HUDEP-2 (cell line): Measurements from ENCODE around the gene MEIS1.
A peak's percentile ranks its signal among the peaks of the same experiment; 100 is the strongest.

Experiments used
- DNase-seq, 76 experiments: peaks; one replicate each; lab custom pipeline; 2025; ENCODE audit not compliant: unreplicated experiment in 76 of 76; lab: John Stamatoyannopoulos, UW

MEIS1 gene

GRCh38 chr2:66443186-66443978 lies 8.5 kb downstream of the MEIS1 start:
- DNase-seq, result no peak

- DNase-seq, result no peak
Measured at GRCh38 chr2:66443979-66444861, 9.3 kb downstream of the MEIS1 start.

DNA sequence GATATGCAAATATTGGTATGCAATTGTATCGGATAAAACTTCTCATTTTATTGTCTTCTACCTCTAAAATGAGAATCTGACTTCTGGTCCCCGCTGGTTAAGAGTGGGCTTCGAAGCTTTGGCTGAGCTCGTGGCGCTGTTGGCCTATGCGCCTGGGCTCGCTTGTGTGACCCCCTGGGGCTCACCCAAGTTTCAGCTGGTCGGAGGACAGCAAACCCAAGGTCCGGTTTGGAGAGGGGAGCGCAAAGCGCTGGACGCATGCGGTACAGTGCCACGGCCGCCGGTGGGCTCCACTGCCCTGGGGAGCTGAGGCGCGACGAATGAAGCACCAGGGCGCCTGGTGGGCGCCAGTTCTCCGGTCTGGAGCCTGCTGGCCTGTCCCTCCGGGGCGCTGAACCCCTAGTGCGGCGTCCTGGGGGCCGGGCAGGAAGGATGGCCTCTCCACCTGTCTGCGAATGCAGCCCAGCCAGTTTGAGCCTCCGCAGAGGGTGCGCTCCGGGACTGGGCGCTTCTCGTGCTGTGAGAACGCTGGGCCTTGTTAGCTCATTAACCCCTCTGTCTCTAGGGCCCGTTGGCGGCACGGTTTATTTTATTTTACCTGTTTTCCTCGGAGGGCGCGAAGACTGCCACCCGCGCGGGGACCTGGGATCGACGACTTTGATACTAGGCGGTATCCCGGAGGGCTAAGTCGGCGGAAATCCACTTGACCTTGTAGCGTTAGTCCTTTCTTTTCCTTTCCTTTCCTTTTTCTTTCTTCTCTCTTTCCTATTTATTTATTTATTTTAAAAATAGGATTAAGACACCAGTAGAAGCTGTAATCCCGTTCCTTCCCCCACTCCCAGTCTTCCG lies 10.4 kb downstream of the MEIS1 start:
- DNase-seq, result peak in 1 of 76 experiments; percentile 1

- DNase-seq, result peak in 1 of 76 experiments; percentile 3
Measured at GRCh38 chr2:66445925-66446871, 11.3 kb downstream of the MEIS1 start.

DNA sequence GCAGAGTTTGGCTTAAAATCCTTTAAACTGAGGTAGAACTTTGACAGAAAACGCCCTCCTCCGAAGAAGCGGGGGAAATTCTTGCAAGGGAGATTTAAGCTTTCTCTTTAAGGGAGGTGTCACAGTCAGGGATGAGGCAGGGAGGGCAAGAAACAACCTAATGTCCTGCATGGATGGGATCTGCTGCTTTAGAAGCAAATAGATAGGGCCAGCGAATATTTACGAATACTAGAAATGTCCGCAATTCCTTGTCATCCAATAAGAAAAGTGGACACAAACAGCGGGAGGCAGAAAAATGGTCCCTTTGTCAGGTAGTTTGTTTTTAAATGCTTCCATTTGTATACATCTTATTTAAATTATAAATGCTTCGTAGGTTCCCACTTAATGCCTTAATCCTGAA lies 12.0 kb downstream of the MEIS1 start:
- DNase-seq, result no peak

DNA sequence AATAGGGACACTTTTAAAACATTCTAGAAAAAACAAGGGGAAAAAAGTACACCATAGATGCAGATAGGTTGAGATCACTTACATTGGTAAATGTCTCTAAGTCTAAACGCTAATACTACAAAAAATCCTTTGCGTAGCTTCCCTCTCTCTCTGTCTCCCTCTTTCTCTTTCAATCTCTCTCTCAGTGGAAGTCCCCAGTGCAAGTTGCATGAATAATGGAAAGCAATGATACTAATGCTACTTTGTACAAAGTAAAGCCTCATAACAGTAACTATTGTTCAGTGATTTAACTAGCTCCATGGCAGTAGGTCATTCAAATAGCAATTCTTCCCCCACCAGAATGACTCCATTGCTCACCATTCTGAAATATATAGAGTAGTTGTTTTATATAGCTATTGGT lies 12.8 kb downstream of the MEIS1 start:
- no peak for DNase-seq

DNA sequence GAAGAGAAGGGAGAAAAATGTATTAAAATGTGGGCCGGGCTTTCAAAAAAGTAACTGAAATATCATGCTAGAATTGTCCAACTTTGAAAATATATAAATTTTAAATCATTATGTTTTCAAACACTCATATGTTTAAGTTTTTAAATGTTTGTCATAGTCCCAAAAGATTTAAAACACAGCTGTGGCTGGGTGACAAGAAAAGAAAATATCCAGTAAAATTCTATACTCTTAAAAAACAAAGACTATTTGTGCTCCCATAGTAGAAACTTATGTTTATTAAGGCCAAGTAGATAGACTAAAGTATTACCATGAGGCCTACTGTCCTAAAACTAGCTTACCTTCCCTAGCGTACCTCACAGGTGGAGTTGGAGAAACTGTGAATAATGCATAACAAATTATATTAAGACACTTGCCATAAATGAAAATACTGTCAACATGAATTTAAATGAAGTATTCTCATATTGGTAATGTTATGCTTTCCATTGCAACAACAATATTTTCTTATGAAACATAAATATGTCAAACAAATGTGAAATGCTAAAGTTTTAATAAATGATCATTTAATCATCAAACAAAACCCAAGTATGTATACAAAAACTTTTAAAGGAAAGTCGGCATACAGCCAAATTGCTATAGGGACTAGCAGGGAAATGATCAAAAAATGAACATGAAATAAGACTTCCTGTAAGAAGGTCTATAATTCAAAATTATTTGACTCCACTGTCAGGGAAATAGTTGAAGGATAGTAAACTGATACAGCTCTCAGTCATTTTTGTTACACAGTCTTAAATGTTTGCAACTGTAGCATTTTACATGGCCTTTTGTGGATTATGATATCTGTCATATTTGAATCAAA lies 13.4 kb downstream of the MEIS1 start:
- no peak for DNase-seq

- no peak for DNase-seq
Measured at GRCh38 chr2:66452214-66452613, 17.3 kb downstream of the MEIS1 start.

- no peak for DNase-seq
Measured at GRCh38 chr2:66452917-66453316, 18.0 kb downstream of the MEIS1 start.

- no peak for DNase-seq
Measured at GRCh38 chr2:66455490-66455889, 20.6 kb downstream of the MEIS1 start.

DNA sequence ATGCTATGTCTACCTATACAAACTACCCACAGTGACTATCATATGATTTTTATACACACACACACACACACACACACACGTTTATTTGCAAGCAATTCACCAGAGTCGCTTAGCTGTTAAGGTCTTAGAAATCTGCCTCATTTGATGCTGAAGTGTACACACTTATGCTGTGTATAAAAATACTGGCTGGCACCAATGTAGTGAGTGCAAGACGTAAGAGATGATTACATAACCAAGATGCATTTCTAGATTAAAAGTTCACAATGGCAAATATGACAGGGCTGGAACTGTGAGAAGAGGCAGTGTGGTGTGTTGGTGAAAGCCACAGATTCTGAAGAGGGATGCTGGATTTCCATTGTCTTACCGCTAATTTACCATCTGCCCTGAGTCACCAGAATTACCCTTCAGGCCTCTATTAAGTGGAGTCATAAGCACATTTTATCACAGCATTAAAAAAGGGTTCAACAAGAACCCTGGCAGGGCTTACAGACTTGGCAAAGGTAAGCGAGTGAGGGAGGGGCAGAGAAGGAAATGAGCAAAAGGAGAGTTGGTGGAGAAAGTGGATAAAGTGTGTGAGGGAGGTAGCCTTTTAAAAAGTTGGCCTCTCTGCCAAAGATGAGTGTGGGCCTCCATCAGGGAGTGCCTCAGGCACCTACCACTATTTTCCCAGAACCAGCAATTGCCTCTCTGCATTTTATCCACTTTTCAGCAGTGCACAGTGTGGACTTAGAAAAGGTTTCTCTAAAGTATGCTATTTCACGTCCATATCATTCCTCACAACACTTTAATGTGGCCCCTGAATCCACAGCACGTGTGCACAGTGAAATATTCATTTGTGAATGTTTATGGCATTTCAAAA lies 21.5 kb downstream of the MEIS1 start:
- DNase-seq, result no peak

- no peak for DNase-seq
Measured at GRCh38 chr2:66457545-66457944, 22.6 kb downstream of the MEIS1 start.

DNA sequence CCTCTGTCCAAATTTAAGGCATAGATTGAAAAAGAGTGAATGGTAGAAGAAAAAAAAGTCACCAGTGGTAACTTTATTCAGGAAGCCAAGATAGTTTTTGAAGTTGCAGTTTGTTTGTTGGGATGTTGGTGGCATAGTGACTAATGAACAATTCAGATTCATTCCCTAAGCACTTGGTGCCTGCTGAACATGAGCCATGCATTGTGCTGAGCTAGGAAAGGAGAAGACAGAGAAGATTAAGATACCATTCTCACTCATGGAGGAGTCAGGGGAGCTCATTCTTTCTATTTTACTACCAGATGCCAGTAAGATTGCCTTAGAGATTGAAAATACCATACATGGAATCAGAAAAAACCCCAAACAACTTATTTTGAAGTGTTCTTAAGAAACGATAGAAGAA lies 25.1 kb downstream of the MEIS1 start:
- DNase-seq, result no peak

DNA sequence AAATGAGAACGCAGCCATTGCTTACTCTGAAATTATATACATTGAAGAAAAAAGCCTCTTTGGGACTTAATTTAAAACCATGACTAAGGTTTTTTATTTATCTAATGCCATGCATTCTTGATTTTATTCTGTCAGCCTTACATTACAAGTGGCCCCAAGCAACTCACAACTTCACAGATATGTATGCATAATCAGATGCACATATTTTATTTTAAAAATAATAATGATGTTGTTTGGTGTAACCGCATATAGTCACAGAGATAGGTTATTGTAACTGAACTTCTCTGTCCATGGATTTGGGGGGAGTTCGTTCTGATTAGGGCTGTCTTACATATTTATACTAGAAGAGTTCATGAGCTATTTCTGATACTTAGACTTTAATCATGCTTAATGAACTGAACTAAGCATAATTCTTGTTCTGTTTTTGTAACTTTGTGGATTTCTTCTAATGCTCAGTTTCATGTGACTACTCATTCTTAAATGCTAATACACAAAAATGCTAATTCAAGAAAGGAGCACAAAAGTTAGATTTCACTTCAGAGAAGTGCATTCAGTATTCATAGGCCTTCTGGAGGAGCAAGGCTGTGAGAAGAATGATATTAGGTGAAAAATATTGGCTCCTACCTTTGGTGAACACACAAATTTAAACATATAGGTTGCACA lies 26.2 kb downstream of the MEIS1 start:
- DNase-seq, result no peak

DNA sequence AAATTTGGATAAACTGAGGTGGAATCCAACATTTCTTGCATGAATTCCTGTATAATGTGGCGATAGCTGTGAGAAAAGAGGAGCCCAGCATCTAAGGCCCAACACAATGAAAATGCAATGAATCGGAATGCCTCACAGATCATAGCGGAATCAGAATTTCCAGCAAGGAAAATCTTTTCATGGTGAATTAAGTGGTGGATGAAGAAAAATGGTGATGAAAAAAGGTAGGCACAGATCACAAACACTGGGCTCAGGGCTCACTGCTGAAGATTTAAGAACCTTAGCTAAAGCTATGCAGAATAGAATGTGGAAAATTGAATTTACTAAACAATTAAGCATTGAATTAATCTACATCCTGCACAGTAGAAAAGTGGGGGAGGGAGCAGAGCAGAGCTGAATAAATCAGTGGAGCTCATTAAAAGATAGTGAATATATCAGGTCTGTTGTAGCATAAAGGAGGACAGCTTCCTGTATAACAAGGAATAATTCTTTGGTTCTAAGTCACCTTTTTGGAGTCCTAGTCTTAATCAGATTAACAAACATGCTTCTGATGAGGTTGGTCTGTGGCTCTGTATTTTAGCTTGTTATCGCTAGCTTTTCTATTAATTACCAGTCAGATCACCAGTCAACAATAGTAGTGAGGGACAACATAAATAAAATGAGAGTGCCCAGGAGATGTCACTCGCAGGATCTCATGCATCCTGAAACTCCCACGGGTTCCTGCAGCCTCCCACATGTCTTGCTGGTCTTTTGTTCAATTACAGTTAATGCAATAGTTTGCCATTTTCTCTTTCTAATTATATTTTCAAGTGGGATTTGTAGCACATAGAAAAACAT lies 27.0 kb downstream of the MEIS1 start:
- DNase-seq, result no peak

DNA sequence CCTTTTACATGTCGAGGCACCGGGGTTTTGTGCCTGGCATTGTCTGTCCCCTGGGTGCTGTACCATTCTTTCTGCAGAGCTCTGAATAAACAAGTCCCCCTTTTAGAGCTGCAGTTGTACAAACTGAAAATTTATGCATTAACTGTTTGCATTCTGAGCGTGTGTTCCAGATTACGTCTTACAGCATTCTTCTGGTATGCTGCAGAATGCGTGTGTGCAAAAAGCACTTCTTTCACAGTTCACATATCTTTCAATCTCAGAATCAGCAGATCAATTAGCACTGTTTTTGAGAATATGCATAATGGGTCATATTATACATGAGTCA lies 27.5 kb downstream of the MEIS1 start:
- no peak for DNase-seq
